Adrenal gland (tissue), 12 donors: ENCODE data around the gene IFNG. TPM values are rescaled to one million over a fixed set of nuclear protein-coding genes. Genes with fewer than 3 reads are reported as not detected.

Experiments
- DNase-seq, 7 donors: peaks; one replicate each; pipeline ENCODE4 v3.0.0-alpha.2; 2019 to 2020
- H3K27ac ChIP-seq, 5 donors: fragments of 200-600 bp; sonication (generic) in 4 of 5; 1 replicate in 3 of 5; 2 replicates in 2 of 5; pipeline versions ENCODE4 v1.5.1 to v1.8.0; 2016 to 2020; ENCODE audit warnings: mild to moderate bottlenecking in 1 of 5
- H3K27me3 ChIP-seq: fragments of 200-600 bp; 2 replicates; pipeline ENCODE4 v1.8.0; 2021
- H3K36me3 ChIP-seq, 2 donors: fragments of 200-600 bp; replicated peaks in 1 of 2; 1 replicate in 1 of 2; 2 replicates in 1 of 2; pipeline versions ENCODE4 v1.5.1 to v1.8.0; 2018 to 2022
- H3K4me1 ChIP-seq, 2 donors: fragments of 200-600 bp; replicated peaks in 1 of 2; 1 replicate in 1 of 2; 2 replicates in 1 of 2; pipeline versions ENCODE4 v1.5.1 to v1.8.0; 2018 to 2021
- H3K4me3 ChIP-seq, 4 donors: fragments of 200-600 bp; sonication (generic) in 3 of 4; one replicate each; pipeline ENCODE4 v1.5.1; 2016 to 2018
- H3K9me3 ChIP-seq, 3 donors: fragments of 200-600 bp; sonication (generic) in 1 of 3; replicated peaks in 1 of 3; 1 replicate in 2 of 3; 2 replicates in 1 of 3; pipeline versions ENCODE4 v1.5.1 to v1.8.0; 2016 to 2021
- POLR2A ChIP-seq, 2 donors: fragments of 450-650 bp; IDR thresholded peaks; one replicate each; pipeline ENCODE4 v1.6.1; 2017; ENCODE audit warnings: antibody characterized with exemption in 2 of 2, mild to moderate bottlenecking in 2 of 2, moderate library complexity in 1 of 2
- WGBS, 4 donors: extraction: QIAGEN DNeasy Blood & Tissue Kit in 2 of 4; methylation state at CpG; one replicate each; pipeline versions ENCODE4 v1.1.5 to v1.1.7; 2013 to 2017; 5-methylcytosine and 5-hydroxymethylcytosine counted together
- intact Hi-C, 2 donors: fragments of 100-400 bp; cut with DNase I; formaldehyde crosslinking; loops; one replicate each; pipeline versions ENCODE4 v1.14.1 to v1.15.0; 2022 to 2023
- polyA plus RNA-seq, 3 donors: library from polyadenylated mRNA; stranded (reverse); fragments of 200-250 nt in 2 of 3; fragments of 350-450 nt in 1 of 3; fragmentation: Illumina TruSeq in 1 of 3; extraction: RNeasy Lipid Tissue Mini Kit (QIAGEN cat#74804) in 1 of 3; gene quantifications; one replicate each; pipeline ENCODE4 v1.2.3, GENCODE V29; 2013 to 2014
- total RNA-seq, 9 donors: library from RNA; depleted of rRNA in 4 of 9; stranded (reverse); fragments of >200 nt in 4 of 9; fragments of 120-200 nt in 1 of 9; fragmentation: NEBNext Ultra II Directional in 1 of 9; extraction: Animal tissue kit (Norgen Biotek cat#: 25700) in 1 of 9; gene quantifications; one replicate each; pipeline versions ENCODE4 v1.1.0 to v1.2.4, GENCODE V29; 2013 to 2023
- TF ChIP-seq, protein P1 (sequence below), 6 experiments: fragments of 450-650 bp in 4 of 6; fragments of 200-600 bp in 2 of 6; sonication (generic) in 1 of 6; IDR thresholded peaks; 1 replicate in 5 of 6; 2 replicates in 1 of 6; pipeline versions ENCODE4 v1.5.1 to v1.8.0; 2016 to 2021; ENCODE audit warnings: antibody characterized with exemption in 6 of 6, mild to moderate bottlenecking in 2 of 6, moderate library complexity in 1 of 6
- donor health status: healthy with polysubstance abuse.
- donor health status: Bipolar disorder and iron deficiency.
- donor health status: DM: yes; HTN: yes; CAD: no.
- donor health status: DM: no; HTN: no; CAD: no.
- donor health status: DM: no; HTN: no; CAD: no.
- donor health status: DM: yes; HTN: yes; CAD: no.

Gene IFNG
- total and polyA plus RNA-seq, 12 donors, result 0.29 to 0.47 (median 0.46) TPM; not detected in 9

DNA sequence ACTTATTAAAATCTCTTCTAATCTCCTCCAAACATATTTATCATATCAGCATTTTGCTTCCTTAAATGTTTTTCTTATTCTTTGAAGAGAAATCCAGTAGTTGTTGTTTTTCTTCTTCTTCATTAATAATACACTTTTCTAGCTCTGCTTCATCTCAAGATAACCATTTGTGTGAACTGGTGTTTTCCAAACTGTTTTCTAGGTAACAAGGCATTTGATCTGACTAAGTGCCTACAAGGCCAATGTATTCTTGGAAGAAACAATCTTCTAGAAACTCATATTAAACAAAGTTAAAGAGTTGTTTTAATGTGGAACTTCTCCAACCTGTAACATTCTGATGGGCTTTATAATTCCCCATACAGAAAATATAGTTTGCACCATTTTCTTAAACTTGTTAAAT, 30.8 kb upstream of the IFNG start:
- Histone ChIP-seq H3K27me3 (no peaks in the 10 kb centered on the region), H3K4me3 (no peak overlapping the region), H3K4me1 (no peaks in the 10 kb centered on the region), H3K27ac (no peak overlapping the region), H3K36me3 (no peaks in the 10 kb centered on the region), H3K9me3 (no peaks in the 10 kb centered on the region)
- DNase-seq, result no peak
- intact Hi-C loops, result no loop called here
- TF ChIP-seq, protein P1, sequence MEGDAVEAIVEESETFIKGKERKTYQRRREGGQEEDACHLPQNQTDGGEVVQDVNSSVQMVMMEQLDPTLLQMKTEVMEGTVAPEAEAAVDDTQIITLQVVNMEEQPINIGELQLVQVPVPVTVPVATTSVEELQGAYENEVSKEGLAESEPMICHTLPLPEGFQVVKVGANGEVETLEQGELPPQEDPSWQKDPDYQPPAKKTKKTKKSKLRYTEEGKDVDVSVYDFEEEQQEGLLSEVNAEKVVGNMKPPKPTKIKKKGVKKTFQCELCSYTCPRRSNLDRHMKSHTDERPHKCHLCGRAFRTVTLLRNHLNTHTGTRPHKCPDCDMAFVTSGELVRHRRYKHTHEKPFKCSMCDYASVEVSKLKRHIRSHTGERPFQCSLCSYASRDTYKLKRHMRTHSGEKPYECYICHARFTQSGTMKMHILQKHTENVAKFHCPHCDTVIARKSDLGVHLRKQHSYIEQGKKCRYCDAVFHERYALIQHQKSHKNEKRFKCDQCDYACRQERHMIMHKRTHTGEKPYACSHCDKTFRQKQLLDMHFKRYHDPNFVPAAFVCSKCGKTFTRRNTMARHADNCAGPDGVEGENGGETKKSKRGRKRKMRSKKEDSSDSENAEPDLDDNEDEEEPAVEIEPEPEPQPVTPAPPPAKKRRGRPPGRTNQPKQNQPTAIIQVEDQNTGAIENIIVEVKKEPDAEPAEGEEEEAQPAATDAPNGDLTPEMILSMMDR (IDR thresholded peaks at IDR 0.05), result no peak
- no peak for TF ChIP-seq POLR2A (IDR thresholded peaks at IDR 0.05)

DNA sequence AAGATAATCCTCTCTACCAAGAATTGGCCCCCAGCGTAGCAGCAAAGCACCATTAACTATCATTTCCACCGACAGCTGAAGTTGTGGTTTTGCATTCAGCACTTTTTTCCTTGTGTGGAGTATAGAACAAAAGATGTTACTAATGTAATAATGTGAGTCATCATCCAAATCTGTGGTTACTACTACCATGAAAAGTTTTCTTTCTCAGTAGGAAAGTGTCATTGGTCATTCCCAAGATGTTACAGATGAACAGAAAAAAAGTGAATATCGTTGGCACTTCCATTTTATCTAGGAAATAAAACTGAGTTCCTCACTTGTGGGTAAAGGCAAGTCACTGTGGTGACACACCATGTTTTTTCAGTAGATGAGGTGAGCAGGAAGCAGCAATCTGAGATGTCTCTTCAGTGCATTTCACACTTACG, 30.3 kb upstream of the IFNG start:
- H3K27me3 ChIP-seq, result no peaks in the 10 kb centered on the region
- H3K4me3 ChIP-seq, result no peak overlapping the region
- intact Hi-C loops, result no loop called here
- WGBS, 4 donors, result 78 to 83% (median 82%) methylated on average over 4 of the region's 4 CpGs
- H3K9me3 ChIP-seq, result no peaks in the 10 kb centered on the region
- H3K36me3 ChIP-seq, result no peaks in the 10 kb centered on the region
- no peak overlapping the region for H3K27ac ChIP-seq
- TF ChIP-seq, protein P1 (IDR thresholded peaks at IDR 0.05), result no peak
- no peak for TF ChIP-seq POLR2A (IDR thresholded peaks at IDR 0.05)
- no peak for DNase-seq
- no peaks in the 10 kb centered on the region for H3K4me1 ChIP-seq

DNA sequence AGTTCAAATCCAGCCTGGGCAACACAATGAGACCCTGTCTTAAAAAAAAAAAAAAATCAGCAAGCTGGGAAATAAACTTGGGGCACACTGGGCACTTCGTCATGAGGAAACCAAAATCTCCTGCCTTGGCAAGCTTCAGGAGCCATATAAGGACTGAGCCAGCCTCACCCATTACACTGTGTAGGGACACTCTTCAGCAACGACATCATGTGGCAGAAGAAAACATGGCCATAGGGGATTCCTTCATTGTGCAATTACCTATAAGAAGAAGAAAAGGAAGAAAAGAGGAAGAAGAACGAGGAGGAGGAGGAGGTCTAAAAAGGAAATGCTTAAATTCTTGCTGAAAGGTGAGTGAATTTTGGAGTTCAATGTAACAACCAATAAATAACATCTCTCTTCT, 26.1 kb upstream of the IFNG start:
- WGBS, 4 donors, result 59 to 73% (median 67%) methylated on average over 3 of the region's 3 CpGs
- TF ChIP-seq, protein P1 (IDR thresholded peaks at IDR 0.05), result no peak
- no peak for TF ChIP-seq POLR2A (IDR thresholded peaks at IDR 0.05)

DNA sequence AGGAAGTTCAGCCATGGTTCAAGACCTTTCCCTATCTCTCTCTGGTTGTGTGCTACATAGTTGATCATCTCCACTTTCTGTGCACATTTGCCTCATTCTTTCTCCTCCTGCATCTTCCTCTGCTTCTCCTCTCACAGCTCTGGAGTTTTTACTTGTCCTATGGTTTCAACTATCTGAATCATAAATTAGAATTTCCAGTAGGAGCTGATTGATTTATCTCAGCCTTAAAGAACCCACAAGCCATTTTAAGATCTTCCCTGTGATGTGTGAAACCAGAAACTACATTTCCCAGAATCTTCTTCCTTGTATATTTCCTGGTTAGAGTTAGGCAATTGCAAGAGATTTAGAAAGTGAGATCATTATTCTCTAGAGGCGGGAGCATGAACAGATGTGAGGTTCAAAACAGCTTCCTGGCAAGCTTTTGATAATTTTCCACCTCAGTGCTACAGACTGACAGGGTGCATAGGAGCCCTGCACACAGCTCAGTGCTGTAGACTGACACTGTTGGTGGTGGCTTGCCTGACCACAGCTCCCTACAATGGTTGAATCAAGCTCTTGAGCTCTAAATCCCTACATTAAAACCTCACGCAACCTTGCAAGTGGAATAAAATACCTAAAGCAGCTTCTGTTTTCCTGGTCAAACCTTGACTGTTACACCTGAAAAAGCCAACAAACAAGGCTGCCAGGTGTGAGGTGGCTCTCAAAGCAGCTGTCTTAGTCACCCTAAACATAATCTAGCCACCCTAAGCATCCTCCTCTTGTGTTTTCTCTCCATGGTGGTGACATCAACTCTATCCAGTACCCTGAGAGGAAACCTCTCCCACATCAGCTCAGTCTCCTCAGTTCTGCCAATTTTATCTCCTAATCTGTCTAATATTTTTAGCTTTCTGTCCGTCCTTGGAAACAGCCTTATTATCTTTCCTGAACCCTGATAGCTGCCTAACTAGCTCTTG, 21.5 kb upstream of the IFNG start:
- Histone ChIP-seq H3K4me1 (no peaks in the 10 kb centered on the region), H3K9me3 (no peaks in the 10 kb centered on the region), H3K36me3 (no peaks in the 10 kb centered on the region), H3K27me3 (no peaks in the 10 kb centered on the region), H3K4me3 (no peak overlapping the region), H3K27ac (no peak overlapping the region)
- intact Hi-C loops, result no loop called here
- 53 to 66% (median 57%) methylated on average over 3 of the region's 3 CpGs for WGBS, 4 donors
- TF ChIP-seq, protein P1 (IDR thresholded peaks at IDR 0.05), result no peak
- no peak for TF ChIP-seq POLR2A (IDR thresholded peaks at IDR 0.05)
- DNase-seq, result no peak

More for the DNA sequence above, 26.1 kb upstream of the IFNG start:
- intact Hi-C loops, result no loop called here
- Histone ChIP-seq H3K4me1 (no peaks in the 10 kb centered on the region), H3K4me3 (no peak overlapping the region), H3K27ac (no peak overlapping the region), H3K27me3 (no peaks in the 10 kb centered on the region), H3K36me3 (no peaks in the 10 kb centered on the region), H3K9me3 (no peaks in the 10 kb centered on the region)
- DNase-seq, result no peak
